ENCODE results near the gene ST3GAL5. TPM values are rescaled to one million over a fixed set of nuclear protein-coding genes. Genes with fewer than 3 reads are reported as not detected.

The ST3GAL5 gene
- total and polyA plus RNA-seq, 2 experiments from 2014 or later, result 3.2 to 7.9 TPM

DNA sequence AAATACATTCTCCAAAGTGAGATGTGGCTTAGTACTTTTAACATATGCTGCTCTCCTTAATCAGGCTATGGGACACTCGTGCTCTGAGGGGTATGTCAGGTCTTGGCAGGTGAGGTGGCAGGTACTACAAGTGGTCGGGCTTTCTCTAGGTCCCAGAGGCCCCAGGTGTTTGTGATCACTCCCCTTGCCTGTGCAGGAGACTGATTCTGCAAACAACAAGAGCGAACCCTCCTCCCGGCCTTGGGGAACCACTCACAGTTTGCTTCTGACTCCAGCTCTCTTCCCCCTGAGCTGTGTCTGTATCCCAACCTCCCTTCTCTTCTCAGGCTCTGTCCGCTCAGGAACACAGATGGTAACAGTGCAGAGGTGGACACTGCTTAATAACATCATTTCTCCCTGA lies 86.9 kb downstream of the ST3GAL5 start (continued):
- no peak for TF ChIP-seq ZNF331 (CRISPR knock-in tag; IDR thresholded peaks at IDR 0.05; ENCODE audit: low read depth)
- TF ChIP-seq POLR2AphosphoS5 (IDR thresholded peaks at IDR 0.05; ENCODE audit: low read depth), result no peak
- TF ChIP-seq, protein P1, sequence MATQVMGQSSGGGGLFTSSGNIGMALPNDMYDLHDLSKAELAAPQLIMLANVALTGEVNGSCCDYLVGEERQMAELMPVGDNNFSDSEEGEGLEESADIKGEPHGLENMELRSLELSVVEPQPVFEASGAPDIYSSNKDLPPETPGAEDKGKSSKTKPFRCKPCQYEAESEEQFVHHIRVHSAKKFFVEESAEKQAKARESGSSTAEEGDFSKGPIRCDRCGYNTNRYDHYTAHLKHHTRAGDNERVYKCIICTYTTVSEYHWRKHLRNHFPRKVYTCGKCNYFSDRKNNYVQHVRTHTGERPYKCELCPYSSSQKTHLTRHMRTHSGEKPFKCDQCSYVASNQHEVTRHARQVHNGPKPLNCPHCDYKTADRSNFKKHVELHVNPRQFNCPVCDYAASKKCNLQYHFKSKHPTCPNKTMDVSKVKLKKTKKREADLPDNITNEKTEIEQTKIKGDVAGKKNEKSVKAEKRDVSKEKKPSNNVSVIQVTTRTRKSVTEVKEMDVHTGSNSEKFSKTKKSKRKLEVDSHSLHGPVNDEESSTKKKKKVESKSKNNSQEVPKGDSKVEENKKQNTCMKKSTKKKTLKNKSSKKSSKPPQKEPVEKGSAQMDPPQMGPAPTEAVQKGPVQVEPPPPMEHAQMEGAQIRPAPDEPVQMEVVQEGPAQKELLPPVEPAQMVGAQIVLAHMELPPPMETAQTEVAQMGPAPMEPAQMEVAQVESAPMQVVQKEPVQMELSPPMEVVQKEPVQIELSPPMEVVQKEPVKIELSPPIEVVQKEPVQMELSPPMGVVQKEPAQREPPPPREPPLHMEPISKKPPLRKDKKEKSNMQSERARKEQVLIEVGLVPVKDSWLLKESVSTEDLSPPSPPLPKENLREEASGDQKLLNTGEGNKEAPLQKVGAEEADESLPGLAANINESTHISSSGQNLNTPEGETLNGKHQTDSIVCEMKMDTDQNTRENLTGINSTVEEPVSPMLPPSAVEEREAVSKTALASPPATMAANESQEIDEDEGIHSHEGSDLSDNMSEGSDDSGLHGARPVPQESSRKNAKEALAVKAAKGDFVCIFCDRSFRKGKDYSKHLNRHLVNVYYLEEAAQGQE (IDR thresholded peaks at IDR 0.05; ENCODE audit: unreplicated experiment), result no peak
- no peak for TF ChIP-seq JUNB (IDR thresholded peaks at IDR 0.05; ENCODE audit: unreplicated experiment)
- TF ChIP-seq EZH2phosphoT487 (IDR thresholded peaks at IDR 0.05; ENCODE audit: unreplicated experiment), result no peak
- TF ChIP-seq STAT1 (IDR thresholded peaks at IDR 0.05; ENCODE audit: unreplicated experiment), result no peak
- TF ChIP-seq CREB1 (CRISPR knock-in tag; IDR thresholded peaks at IDR 0.05; ENCODE audit: low read depth), result no peak

DNA sequence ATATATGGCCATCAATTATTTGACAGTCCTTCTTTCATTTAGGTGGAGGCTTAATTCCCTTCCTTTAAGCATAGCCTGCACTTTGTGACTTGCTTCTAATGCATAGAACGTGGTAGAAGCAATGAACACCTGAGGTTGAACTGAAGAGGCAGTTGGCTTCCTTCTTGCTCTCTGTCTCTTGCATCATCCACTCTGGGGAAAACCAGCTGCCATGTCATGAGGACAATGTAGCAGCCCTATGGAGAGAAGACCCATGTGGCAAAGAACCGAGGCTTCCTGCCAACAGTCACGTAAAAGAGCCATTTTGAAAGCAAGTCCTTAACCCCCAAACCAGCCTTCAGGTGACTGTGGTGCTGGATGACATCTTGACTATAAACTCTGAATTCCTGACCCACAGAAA lies 88.2 kb downstream of the ST3GAL5 start:
- DNase-seq (ENCODE audit: low spot score), result no peak
- H3K27ac ChIP-seq (ENCODE audit: low read depth), result no peak overlapping the region
- no peaks in the 10 kb centered on the region for H3F3A ChIP-seq (replicated peaks; ENCODE audit: low read depth)
- Mint-ChIP-seq H3K27ac (no peak overlapping the region), H3K4me1 (peaks cover 3% of the 10 kb centered on the region; the same call in 1 of the 3 replicates), H3K4me3 (no peak overlapping the region), H3K36me3 (ENCODE audit: low read depth) (no peaks in the 10 kb centered on the region), H3K9me3 (no peaks in the 10 kb centered on the region), H3K27me3 (ENCODE audit: insufficient read depth, low read depth, poor library complexity) (peaks cover 4% of the 10 kb centered on the region)
- no peaks in the 10 kb centered on the region for H4K20me1 ChIP-seq (replicated peaks; ENCODE audit: insufficient read depth)
- no peak overlapping the region for H3K4me2 ChIP-seq
- ATAC-seq, result no peak
- no peak overlapping the region for H3K4me3 ChIP-seq
- no peaks in the 10 kb centered on the region for H3K27me3 ChIP-seq (ENCODE audit: insufficient read depth)
- no peaks in the 10 kb centered on the region for H3K4me1 ChIP-seq (ENCODE audit: insufficient read depth)
- no peaks in the 10 kb centered on the region for H3K79me2 ChIP-seq (replicated peaks; ENCODE audit: insufficient read depth)
- H3K36me3 ChIP-seq (ENCODE audit: insufficient read depth), result no peaks in the 10 kb centered on the region
- H2AFZ ChIP-seq, result no peak overlapping the region
- no peaks in the 10 kb centered on the region for H3K9me2 ChIP-seq (ENCODE audit: insufficient read depth)
- TF ChIP-seq POLR2AphosphoS5 (IDR thresholded peaks at IDR 0.05; ENCODE audit: low read depth), result no peak
- no peak for TF ChIP-seq EZH2phosphoT487 (IDR thresholded peaks at IDR 0.05; ENCODE audit: unreplicated experiment)
- TF ChIP-seq CREB1 (CRISPR knock-in tag; IDR thresholded peaks at IDR 0.05; ENCODE audit: low read depth), result no peak
- no peak for TF ChIP-seq NANOG (IDR thresholded peaks at IDR 0.05; ENCODE audit: borderline replicate concordance)
- TF ChIP-seq, protein P1 (IDR thresholded peaks at IDR 0.05; ENCODE audit: unreplicated experiment), result no peak
- TF ChIP-seq, protein P2, sequence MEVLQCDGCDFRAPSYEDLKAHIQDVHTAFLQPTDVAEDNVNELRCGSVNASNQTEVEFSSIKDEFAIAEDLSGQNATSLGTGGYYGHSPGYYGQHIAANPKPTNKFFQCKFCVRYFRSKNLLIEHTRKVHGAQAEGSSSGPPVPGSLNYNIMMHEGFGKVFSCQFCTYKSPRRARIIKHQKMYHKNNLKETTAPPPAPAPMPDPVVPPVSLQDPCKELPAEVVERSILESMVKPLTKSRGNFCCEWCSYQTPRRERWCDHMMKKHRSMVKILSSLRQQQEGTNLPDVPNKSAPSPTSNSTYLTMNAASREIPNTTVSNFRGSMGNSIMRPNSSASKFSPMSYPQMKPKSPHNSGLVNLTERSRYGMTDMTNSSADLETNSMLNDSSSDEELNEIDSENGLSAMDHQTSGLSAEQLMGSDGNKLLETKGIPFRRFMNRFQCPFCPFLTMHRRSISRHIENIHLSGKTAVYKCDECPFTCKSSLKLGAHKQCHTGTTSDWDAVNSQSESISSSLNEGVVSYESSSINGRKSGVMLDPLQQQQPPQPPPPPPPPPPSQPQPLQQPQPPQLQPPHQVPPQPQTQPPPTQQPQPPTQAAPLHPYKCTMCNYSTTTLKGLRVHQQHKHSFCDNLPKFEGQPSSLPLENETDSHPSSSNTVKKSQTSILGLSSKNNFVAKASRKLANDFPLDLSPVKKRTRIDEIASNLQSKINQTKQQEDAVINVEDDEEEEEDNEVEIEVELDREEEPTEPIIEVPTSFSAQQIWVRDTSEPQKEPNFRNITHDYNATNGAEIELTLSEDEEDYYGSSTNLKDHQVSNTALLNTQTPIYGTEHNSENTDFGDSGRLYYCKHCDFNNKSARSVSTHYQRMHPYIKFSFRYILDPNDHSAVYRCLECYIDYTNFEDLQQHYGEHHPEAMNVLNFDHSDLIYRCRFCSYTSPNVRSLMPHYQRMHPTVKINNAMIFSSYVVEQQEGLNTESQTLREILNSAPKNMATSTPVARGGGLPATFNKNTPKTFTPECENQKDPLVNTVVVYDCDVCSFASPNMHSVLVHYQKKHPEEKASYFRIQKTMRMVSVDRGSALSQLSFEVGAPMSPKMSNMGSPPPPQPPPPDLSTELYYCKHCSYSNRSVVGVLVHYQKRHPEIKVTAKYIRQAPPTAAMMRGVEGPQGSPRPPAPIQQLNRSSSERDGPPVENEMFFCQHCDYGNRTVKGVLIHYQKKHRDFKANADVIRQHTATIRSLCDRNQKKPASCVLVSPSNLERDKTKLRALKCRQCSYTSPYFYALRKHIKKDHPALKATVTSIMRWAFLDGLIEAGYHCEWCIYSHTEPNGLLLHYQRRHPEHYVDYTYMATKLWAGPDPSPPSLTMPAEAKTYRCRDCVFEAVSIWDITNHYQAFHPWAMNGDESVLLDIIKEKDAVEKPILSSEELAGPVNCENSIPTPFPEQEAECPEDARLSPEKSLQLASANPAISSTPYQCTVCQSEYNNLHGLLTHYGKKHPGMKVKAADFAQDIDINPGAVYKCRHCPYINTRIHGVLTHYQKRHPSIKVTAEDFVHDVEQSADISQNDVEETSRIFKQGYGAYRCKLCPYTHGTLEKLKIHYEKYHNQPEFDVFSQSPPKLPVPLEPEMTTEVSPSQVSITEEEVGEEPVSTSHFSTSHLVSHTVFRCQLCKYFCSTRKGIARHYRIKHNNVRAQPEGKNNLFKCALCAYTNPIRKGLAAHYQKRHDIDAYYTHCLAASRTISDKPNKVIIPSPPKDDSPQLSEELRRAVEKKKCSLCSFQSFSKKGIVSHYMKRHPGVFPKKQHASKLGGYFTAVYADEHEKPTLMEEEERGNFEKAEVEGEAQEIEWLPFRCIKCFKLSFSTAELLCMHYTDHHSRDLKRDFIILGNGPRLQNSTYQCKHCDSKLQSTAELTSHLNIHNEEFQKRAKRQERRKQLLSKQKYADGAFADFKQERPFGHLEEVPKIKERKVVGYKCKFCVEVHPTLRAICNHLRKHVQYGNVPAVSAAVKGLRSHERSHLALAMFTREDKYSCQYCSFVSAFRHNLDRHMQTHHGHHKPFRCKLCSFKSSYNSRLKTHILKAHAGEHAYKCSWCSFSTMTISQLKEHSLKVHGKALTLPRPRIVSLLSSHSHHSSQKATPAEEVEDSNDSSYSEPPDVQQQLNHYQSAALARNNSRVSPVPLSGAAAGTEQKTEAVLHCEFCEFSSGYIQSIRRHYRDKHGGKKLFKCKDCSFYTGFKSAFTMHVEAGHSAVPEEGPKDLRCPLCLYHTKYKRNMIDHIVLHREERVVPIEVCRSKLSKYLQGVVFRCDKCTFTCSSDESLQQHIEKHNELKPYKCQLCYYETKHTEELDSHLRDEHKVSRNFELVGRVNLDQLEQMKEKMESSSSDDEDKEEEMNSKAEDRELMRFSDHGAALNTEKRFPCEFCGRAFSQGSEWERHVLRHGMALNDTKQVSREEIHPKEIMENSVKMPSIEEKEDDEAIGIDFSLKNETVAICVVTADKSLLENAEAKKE (CRISPR knock-in tag; IDR thresholded peaks at IDR 0.05), result no peak
- no peak for TF ChIP-seq STAT1 (IDR thresholded peaks at IDR 0.05; ENCODE audit: unreplicated experiment)
- TF ChIP-seq CTCF (conservative IDR thresholded peaks at IDR 0.05; ENCODE audit: low read depth in 2 of 2), result no peak

Data from GM23338 (cell line).